NCI-H1417 (cell line): Measurements from ENCODE around the gene CFDP1.
A peak's percentile ranks its signal among the peaks of the same experiment; 100 is the strongest.

ENCODE experiments used
- DNase-seq, 3 experiments: peaks; one replicate each; lab custom pipeline; 2025; lab: John Stamatoyannopoulos, UW

CFDP1 gene

DNA sequence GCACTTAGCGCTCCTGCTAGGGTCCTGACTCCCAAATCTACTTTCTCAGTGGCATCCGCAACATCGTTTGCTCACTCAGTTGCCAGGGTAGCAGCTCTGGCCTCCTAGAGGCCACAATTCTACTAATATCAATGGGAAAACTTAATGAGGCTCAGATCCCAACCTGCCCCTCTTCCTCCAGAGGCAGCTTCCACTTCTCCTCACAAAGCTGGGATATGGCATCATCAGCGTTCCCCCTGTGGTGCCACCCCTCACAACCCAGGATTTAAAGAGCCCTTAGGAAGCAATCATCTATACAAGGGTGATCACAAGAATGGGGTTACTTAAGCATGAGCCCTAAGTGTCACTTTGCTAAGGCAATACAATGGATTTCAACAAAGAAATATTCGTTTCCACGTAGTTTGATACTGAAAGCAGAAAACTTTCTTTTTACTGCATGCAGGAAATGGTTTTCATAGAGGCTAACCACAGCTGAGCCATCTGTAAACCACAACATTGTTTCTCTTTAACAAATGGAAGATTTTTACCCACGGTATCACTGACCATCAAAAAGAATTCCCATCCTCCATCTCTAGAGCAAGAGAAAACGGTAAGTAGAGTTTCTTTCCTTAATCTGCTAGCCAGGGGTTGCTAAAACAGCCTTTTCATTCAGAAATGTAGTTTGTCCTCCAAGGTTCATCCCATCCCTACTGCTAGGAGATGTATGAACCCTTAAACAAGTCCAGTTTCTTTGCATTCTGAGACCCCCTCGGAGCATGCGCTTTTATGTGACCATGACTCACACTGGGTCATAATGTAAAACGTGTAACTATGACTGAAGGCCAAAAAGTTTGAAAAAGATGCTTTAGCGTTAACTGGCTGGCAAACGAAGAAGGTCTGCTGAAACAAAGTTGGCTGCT, 113.5 kb downstream of the CFDP1 start:
- DNase-seq: no peak

DNA sequence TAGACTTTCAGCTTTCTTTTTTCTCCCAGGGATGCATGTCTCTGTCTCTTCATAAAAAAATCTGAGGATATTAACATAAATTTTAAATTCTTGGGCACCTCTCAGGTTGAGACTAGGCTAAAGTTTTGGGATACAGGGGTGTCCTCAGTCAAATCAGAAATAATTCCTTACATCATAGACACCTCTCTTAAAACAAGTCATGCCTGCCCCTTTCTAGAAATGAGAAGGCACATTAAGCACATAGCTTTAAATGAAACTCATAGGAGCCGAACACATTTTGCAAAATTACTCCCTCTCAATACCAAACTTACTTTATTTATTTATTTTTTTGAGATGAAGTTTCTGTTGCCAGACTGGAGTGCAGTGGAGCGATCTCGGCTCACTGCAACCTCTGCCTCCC, 114.6 kb downstream of the CFDP1 start:
- no peak for DNase-seq

DNA sequence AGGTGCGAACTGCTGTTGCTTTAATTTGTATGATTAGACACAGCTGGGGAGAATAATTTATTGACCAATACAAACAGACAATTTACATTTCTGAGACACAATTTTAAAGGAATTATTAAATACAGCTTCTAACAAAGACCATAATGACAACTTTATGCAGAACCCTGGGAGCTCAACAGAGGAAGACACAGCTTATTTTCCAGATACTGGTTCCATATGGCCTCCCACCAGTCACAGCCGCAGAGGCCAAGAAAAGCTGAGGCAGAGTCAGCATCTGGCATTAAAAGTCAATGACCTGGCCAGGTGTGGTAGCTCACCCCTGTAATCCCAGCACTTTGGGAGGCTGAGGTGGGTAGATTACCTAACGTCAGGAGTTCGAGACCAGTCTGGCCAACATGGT, 115.8 kb downstream of the CFDP1 start:
- DNase-seq: peak in 1 of 3 experiments; percentile 24

DNA sequence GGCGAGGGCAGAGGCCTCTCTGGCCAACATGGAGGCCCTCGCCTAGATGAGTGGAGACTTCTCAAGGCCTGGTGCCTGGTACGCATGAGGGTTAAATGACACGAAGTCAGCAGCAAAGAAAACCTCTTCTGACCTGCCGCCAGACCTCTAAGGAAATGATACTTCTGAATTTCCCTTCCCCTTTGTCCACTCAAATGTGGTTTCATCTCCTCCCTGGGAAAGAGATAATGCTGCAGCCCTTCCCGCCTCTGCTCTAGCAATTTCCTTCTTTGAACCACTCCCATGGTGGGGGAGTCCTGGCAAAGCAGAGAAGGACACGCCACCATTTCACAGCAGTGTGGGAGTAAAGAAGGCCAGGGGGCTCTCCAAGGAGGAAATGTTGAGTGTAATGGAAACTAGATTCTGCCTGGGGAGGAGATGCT, 116.2 kb downstream of the CFDP1 start:
- no peak for DNase-seq

DNA sequence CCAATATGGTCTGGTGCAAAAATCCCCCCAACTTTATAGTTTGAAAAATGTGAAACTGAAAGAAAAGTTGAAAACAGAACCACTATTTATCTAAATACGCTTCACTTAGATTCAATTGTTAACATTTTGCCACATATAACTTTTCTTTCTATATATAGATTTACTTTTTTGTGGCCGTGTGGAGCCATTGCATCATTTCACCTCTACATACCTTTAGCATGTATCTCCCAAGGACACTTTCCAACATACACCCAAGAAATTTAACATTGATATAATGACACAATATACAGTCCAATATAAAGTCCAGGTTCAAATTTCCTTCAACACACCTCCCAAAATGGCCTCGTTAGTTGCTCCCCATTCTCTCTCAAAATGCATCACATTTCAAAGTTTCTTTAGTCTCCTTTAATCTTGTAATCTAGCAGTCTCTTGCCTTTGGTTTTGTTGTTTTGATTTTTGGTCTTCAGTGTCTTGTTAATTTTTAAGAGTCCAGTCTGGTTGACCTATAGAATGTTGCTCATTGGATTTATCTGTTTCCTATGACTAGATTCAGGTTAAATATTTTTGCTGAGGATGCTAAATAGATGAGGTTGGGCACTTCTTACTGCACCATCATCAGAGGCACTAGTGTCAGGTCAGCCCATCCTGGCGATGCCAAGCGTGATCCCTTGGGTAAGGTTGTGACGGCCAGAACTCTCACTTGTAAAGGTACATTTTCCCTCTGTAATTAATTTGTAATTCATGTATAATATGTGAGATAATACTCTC, 117.6 kb downstream of the CFDP1 start:
- no peak for DNase-seq

DNA sequence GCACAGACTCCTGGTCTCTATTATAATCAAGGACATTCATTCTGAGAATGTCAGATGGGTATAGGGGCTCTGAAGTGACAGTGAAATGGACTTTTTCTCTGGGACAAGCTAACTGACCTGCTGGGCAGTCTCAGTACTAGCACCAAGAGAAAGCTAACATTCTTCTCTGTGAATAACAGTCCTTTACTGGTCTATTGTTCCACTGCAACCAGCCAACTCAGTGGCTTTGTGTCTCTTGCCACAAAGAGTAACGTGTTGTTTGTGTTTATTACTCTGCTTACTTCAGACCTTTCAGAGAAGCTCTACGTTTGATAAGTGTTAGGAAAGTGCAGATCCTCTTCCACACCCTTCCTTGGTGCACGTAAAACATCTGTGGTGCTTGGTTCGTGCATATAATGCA, 120.4 kb downstream of the CFDP1 start:
- DNase-seq: no peak

DNA sequence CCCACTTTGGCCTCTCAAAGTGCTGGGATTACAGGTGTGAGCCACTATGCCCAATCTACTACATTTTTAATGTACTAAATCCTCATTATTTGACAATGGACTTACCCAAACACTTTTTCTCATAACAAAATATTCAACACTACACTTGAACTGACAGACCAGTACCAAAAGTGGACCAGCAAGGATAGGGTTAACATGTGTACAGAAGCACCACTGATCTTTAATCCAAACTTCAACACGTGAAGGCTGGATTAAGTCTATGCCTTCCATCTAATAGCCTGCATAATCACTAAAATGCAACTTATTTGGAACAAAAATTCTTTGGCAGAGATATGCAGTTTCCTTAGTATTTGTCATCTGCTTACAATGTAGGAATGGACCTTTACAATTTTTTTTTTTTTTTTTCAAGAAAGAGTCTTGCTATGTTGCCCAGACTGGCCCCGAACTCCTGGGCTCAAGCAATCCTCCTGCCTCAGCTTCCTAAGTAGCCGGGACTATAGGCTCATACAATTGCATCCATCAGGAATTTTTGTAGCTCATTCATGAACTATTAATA, 121.8 kb downstream of the CFDP1 start:
- no peak for DNase-seq

DNA sequence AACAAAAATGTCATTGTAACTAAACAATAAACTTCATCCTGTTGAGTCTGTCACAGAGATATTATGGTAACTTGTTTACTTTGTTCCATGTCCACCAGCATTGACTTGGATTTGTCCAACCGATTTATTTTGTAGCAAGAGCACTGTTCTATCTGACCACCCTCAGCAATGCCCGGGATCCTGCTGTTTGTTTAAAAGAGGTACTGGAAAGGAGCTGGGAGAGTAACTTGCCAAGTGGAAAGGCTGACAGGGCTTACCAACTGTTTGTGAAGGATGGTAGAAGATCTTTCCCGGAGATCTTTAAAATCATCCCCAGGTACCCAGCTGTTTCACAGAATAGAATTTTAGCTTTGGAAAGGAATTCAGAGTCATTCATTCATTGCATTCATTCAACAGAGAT, 122.8 kb downstream of the CFDP1 start:
- DNase-seq: no peak

DNA sequence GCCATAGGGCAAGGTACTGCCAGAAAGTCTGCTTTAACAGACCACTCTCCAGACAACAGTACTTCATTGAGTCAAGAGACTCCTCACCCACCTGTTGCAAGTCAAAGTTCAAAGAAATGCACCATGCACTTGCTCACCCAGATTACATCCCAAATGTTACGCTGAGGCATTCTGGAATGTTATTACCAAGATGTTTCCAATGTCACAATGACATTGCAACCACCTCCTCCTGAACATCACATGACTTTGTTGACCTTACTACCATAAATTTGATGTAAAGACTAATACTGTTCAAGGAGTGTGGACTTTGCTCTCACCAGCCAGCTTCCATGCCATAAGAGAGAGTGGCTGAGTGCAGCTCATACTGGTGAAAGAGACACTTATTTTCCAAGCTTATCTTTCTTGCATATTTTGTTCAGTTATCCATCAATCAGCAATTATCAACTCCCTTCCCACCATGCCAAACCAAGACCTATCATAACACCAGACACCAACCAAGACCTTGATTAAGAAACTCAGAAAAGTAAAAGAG, 123.3 kb downstream of the CFDP1 start:
- DNase-seq: no peak

DNA sequence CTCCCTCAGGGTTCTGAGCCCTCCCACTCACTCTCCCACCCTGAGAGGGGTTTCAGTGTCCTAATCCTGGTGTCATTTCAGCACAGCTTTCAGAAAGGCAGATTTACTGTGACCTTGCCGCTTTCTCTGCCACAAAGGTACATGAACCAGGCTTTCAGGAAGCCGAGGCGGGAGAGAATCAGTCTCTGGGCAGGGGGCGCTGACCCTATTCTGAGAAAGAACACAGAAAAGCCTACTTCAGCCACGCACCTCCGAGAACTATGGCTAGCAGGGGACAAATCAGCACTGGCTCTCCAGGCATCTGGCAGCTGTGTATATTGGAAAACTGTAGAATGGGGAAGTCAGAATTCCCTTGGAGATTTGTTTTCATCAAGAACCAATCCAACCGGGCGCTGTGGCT, 124.1 kb downstream of the CFDP1 start:
- DNase-seq: no peak

DNA sequence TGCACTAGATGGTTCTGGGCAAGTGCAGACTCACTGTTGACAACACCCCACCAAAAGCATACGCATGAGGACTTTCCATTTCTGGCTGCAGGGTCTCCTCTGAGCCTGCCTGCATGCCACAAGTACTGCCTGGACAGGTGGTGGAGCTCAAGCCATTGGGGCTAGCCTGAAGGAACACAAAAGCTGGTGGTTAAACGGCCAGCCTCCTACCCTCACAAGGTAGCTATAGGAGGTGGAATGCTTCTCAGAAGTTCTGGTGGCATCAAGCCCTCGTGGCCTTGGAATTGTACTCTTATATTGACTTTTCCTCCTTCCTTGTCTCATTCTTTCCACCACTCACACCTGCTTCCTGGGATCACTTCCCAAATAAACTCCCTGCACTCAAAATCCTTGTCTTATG, 125.3 kb downstream of the CFDP1 start:
- DNase-seq: no peak

DNA sequence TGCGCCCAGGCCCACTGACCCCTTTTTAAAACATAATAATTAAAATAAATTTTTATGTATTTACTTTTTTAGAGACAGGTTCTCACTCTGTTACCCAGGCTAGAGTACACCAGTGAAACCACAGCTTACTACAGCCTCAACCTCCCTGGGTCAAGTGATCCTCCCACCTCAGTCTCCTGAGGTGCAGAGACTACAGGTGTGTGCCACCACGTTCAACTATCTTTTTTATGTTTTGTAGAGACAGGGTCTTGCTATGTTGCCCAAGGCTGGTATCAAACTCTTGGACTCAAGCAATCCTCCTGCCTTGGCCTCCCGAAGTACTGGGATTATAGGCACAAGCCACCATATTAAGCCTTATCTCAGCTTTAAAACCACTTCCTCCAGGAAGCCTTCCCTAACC, 125.8 kb downstream of the CFDP1 start:
- no peak for DNase-seq

DNA sequence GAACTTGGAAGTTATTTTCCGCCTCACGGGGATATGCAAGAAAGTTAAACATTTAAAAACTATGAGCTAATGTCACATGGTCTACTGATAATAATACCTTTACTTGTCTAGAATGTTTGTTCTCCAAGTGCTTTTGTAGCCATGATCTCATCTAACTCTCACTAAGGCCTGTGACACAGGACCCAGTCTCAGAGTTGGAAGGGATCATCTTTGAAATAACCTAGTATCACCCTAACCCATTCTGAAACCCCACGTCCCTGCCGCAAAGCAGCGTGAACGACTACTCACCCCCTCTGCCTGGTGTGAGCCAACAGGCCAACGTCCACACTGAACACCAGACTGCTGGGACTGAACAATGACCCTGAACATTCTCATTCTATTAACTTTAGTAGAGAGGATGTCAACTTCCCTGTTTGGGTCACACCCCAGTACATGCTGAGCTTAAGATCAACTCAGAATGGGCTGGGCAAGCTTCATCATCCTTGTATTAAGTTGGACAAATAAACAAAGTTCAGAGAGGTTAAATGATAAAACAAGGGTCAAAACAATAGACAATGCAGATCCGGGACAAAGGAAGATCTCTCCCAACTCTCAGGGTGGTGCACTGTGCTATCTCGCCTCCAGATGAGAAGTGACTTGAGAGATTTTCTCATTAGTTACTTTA, 127.1 kb downstream of the CFDP1 start:
- DNase-seq: no peak

DNA sequence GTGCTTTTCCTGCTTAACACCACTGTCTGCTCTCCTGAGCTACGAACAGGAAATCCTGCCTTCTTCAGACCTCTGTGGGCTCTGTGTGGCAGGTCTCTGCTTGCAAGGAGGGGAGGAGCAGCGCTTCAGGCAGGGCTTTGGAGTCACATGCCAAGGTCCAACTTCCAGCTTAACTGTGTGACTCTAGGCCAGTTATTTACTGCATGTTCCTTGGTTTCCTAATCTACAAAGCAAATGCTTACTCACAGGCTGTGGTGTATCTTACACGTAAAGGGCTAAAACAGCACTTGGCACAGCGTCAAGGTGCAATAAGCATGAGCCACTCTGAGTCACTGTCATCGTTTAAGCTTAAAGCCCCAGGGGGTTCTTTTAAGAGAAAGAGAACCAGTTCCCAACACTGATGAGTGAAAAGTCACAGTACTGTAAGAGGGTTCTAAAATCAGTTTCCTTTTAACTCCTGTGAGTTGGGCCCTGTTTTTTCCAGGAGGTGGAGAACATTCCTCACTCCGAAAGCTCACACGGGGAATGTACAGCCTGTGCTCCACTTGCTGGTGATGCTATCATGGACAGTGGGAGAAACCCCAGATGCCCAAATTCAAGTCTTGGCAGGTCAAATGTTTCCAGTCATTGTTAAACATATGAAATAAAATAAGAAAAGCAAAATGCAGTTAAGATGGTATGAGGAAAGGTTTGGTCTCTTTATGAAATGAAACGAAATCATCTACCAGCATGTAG, 127.8 kb downstream of the CFDP1 start:
- peak; percentile 7 to 46 (median 26) for DNase-seq

DNA sequence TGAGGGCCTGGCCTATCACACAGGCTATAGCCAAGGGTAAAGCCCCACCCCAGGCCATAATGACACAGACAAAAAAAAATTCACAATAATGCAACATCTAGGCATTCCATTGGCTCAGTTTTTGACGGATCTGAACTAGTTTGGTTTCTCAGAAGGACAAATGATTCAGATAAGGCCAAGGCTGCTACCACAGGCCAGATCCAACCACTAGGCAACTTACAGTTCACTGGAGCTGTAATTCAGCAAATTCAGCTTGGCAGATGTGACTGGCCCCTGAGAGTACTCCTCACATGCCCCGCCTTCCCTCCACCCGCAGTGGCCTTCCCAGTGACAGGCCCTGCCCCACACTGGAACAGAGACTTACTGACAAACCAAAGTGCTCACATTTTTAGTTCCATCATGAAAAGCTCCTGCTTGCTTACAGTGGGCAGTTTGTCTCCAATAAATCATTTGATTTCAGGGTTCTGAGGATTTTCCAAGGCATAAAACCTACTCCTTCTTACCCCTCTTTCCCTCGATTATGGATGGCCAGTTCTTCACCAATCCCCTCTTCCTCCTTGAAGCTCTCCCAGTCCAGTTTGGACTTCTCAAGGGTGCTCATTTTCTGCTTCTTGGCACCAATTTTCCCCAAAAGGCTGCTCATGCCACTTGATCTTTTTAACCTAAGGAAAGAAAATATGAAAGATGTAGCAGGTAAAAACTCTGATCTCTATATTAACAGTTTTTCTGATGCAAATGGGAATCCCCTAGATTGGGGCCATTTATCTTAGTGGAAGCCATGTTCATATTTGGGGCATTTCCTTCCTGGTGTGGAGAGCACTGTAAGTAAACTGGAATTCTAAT, 128.6 kb downstream of the CFDP1 start:
- no peak for DNase-seq

DNA sequence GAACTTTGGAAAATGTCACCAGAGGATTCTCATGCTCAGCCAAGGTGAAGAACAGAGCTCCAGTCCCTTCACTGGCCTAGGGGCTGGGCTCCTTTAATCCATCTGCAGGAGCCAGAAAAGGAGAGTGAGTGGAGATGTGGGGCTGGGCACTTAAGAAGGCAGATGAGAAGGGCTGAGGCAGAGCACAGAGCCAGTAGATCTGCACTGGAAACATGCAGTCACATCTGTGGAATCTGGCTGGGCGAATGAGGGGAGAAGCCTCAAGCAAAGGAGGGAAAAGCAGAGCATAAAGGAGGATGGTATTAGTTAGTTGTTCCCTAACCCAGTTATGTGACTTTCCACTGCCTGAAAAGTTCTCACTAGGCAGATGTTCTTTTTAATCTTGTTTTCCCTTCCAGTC, 131.5 kb downstream of the CFDP1 start:
- DNase-seq: no peak

DNA sequence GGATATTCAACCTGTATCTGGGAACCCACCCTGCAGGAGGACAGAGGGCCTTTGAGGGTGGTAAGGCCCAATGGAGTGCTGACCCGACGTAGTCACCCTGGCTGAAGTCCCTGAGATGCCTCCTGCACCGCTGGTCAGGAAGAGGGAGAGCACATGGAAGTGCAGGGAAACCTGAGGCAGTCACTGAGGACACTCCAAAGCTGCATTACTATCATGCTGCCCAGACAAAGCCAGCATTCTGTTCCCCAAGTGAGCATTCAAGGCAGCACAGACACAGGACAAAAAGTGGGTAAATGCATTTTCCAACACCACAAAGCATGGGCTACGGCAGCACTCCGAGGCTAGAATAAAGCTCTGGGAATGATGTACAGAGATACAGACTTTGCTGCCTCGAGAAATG, 135.0 kb downstream of the CFDP1 start:
- DNase-seq: no peak

DNA sequence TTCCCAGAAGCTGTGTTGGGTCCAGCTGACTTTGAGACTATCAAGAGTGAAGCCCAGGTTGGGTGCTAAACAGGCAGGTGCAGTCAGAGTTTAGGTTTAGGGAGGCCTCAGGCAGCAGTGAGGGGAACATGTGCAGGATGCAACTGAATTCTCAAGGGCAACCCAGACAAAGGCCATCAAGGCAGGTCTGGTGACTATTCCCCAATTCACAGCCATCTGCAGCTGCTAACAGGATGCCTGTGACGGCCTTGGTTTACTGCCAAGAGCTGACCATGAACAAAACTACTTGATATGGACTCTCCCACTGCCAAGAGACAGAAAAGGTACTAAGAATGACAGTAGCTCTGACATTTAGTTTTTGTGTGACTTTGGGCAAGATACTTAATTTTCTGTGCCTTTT, 136.7 kb downstream of the CFDP1 start:
- DNase-seq: no peak

DNA sequence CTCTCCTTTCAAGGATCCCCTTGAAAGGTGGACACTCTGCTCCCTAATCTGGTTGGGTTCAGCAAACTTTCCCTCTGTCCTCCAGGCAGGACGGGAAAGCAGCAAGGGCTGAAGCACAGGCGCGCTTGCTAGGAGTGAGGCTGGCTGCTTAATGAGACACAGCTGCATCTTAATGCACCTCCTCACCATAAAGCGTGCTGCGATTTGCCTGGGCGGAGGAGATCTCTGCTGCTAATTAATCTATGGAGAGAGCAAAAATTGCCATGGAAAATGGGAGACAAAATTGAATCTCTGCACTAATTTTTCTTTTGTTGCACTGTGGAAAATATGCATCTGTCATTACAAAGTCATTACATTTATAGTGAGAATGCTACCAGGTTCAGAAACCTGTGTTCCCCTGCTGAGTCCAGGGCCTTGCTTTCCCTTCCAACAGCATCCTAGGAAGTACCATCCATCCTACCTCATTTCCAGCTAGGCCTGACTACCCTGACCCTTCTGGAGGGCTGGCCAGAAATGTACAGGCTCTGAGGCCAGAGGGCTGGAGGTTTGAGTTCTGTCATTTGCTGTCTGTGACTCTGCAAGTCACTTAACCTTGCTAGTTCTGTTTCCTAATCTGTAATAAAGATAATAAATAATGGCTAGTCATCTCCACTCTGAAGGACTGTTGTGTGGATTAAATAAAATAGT, 138.4 kb downstream of the CFDP1 start:
- DNase-seq: no peak

DNA sequence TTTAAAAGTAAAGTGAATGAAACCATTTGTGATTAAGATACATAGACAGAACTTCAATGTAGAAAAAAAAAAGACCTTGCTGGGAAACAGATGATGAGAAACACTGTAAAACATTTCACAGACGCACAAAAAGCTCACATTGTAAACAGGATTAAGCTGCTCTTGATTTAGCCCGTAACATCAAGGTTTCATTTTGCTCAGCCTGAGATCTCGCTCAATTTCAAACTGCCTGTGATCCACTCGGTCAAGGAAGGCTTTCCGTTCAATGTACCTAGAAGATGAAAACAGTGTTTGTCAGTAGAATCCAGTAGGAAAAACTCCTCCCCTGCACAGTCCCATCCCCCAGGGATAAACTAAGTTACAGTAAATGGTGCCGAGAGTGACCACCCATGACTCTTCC, 139.5 kb downstream of the CFDP1 start:
- DNase-seq: no peak
